OCI-LY7 (cell line): Measurements from ENCODE around the gene EDDM13.

Experiments
- CTCF ChIP-seq: fragments of 200-600 bp; sonication (generic); conservative IDR thresholded peaks from 2 replicates; pipeline ENCODE4 v1.5.1; 2014; ENCODE audit warnings: mild to moderate bottlenecking, antibody characterized with exemption, low read length, moderate library complexity, mixed read lengths
- EZH2phosphoT487 ChIP-seq: fragments of 200-600 bp; sonication (generic); IDR thresholded peaks from 2 replicates; pipeline ENCODE4 v1.6.1; 2018; ENCODE audit warnings: low read depth, borderline replicate concordance, mild to moderate bottlenecking, mixed run types, antibody characterized with exemption, low read length, moderate library complexity, mixed read lengths

GRCh38 chr19:56270676-56271075 lies 1.9 kb upstream of the EDDM13 start:
- TF ChIP-seq CTCF: no peak
- no peak for TF ChIP-seq EZH2phosphoT487
